GM19043 (cell line): ENCODE data around the gene CBFA2T3.
"Not testable (repeated sequence)": the region's sequence is repeated elsewhere in the genome, so short reads cannot be mapped to it uniquely, and the experiment has no call there.

Source experiments
- ATAC-seq: cut with Tn5 transposase; IDR thresholded peaks from one replicate; pipeline ENCODE4 v1.9.1; 2021; ENCODE audit warnings: low read depth; ENCODE audit not compliant: unreplicated experiment

The CBFA2T3 gene

DNA sequence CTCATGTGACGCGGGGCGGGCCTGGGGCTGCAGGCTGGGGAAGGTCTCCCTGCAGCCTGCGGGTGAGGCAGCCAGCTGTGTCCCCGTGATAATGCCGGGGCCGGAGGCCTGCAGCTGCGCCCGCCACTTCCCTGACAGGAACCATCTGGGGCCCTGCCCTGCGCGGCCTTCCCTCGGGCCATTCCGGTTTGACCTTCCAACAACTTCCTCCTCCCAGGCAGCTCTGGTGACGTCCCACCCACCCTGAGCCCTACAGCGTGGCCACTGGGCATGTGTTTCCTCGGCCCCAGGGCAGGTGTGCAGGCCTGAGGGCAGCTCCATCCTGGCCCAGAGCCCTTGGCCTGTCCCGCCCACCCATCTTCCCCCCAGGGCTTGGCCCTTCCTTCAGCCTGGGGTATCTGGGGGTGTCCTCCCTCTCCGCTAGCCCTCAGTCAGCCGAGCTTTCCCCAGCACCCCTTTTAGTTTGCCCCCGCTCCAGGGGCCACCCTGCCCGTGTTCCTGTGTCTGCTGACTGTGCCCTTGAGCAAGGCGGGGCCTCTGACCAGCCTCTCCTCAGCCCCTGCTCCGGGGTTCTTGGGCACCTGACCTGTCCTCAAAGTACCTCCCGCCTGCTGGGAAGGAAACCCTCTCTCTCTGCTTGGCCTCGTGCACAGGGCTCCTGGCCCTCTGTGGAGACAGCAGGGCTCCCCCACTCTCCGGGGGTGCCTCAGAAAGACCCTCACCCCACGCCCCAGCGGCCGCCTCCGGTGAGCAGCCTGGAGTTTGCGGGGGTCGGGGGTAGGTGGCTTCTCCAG lies at the start of gene CBFA2T3:
CBFA2T3 (minus strand) TSS at position 190 of the 794 bp plus-strand sequence. CDS start 400 bp downstream, outside the sequence.
- no peak for ATAC-seq

- ATAC-seq: peak; percentile 55
Measured at GRCh38 chr16:89026121-89026612, 49.2 kb upstream of the CBFA2T3 start.

GRCh38 chr16:89025636-89026035 lies 48.6 kb upstream of the CBFA2T3 start:
- ATAC-seq: no peak

GRCh38 chr16:89024546-89025060 lies 47.6 kb upstream of the CBFA2T3 start:
- no peak for ATAC-seq

DNA sequence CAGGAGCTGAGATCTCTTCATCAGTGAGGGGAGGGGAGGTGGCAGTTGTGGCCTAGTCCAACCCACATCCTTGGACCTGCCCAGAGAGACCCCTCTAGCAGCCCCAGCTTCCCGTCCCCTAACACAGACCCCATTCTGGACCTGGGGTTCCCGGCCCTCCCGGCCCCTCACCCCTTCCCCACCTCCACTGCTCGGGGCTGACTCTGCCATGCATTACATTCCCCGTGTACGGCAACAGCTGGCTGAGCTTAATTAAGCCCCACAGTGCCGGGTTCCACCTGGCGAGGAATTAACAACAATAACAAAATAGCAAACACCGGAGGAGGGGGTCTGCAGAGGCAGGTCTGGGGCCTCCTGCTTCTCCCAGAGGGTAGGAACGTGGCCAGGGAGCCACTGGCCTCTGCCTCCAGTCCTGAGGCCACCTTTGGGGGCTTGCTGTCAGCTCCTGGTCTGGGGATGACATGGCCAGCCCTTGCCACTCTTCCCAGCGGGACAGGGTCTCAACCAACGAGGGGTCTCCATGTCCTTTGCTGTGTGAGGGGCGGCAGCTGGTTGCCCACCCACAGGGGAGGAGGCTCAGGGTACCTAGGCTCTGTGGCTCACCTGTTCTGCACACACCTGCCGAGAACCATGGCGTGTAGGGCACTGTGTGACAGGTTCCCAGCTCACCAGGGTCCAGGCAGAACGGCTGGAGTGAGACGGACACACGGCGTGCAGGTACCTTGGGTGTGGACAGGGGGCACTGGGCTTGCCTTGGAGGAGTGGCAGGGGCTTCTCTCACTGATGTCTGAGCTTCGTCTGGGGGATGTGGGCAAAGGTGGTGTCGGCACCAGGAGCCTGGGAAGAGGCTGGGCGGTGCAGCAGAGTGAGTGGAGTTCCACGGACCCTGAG lies 46.9 kb upstream of the CBFA2T3 start:
- ATAC-seq: no peak

- no peak for ATAC-seq
Measured at GRCh38 chr16:89023151-89023551, 46.1 kb upstream of the CBFA2T3 start.

DNA sequence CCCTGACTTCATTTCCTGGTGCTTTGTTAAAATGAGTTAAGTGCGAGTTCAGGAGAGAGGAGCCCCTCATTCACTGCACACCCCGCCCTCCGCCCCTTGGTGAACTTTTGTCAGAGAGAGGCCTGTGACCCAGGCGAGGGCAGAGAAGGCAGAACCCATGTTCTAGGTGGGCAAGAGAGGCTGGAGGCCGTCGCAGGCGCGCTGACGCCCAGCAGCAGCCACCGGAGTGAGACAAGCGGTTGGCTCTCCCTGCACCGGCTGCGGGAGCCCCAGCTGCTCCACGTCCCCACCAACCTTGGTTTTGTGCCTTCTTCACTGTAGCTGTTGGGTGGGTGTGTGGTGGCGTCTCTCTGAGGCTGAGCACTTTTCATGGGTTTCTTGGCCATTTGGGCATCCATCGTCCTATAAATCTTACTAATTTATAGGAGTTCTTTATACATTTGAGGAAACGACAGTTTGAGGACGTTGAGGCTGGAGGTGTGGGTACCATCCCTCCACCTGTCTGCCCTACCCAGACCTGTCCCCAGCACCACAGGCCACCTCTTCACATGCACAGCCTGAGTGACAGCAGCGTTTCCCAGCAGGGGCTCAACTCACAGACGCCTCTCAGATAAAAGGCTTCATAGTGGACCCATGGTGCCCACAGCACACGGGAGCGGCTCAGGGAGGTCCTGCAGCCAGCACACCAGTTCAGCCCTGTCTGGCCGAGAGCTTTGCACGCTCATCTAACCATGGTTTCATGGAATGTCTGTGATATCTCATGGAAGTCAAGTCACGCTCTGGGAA lies 45.2 kb upstream of the CBFA2T3 start:
- ATAC-seq: no peak

GRCh38 chr16:89020925-89021595 lies 44.1 kb upstream of the CBFA2T3 start:
- no peak for ATAC-seq

DNA sequence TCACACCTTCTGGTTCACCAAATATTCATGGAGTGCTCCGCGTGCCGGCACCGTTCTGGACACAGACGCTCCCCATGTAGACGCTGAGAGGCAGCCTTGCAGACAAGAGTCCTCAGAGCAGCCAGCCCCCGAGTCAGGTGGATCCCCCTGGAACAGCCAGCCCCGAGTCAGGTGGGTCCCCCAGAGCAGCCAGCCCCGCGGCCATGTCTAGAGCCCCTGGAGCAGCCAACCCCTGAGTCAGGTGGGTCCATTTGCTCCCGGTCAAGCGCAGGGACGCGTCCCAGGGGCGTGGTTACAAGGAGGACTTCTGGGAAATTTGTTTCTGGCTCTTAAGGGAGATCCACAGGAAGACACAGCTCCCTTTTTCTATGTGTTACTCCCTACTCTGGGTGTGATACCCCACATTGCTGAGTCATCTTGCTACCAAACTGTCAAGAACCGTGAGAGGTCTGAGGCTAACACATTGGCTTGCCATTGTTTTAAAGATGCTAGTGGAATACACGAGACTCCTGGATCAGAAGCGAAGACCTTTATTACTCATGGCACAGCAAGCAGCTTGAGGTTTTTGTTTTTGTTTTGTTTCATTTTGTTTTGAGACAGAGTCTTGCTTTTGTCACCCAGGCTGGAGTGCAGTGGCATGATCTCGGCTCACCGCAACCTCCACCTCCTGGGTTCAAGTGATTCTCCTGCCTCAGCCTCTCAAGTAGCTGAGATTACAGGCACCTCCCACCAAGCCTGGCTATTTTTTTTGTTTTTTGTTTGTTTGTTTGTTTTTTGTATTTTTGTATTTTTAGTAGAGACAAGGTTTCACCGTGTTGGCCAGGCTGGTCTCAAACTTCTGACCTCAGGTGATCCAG lies 43.3 kb upstream of the CBFA2T3 start:
- ATAC-seq: no peak

- no peak for ATAC-seq
Measured at GRCh38 chr16:89019511-89019910, 42.5 kb upstream of the CBFA2T3 start.

DNA sequence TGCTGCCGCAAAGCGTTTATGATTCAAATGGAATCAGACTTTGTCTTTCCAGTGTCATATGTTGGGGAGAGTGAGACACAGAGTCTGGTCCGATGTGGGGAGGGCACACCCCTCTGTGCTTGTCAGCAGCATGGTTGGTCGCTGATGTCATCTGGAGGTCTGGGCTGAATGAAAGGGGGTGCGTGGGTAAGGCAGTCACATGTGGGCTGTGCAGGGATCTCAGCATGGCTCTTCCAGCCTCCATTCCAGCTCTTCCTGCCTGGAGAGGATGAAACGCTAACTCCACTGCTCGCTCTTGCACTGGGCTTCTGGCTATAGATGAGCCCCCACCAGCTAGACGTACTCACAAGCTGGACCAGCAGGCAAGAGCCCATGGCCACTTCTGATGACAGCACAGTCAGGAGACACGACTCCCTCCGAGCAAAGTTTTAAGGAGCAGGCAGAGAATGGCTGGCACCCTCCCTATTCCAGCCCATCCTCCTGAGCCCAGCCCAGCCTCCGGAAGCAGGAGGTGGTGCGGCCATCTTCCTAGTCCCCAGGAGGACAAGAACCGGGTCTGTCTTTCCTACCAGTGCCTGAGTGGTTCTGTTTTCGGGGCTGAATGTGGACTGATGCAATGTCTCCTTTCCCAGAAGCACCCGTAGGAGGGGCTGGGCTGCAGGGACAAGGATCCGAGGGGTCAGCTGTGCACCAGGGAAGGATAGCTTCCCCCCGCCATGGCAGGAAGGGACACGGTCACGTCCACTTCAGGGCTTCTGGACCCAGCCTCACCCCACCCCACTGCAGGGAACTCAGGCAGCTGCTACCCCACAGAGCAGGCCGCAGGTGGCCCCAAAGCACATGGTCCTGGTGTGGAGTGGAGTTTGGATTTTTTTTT lies 41.5 kb upstream of the CBFA2T3 start:
- no peak for ATAC-seq

GRCh38 chr16:89017543-89018281 lies 40.7 kb upstream of the CBFA2T3 start:
- no peak for ATAC-seq

DNA sequence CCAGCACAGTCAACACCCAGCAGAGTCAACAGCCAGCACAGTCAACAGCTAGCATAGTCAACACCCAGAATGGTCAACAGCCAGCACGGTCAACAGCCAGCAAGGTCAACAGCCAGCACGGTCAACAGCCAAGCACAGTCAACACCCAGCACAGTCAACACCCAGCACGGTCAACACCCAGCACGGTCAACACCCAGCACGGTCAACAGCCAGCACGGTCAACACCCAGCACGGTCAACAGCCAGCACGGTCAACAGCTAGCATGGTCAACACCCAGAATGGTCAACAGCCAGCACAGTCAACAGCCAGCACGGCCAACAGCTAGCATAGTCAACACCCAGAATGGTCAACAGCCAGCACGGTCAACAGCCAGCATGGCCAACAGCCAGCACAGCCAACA lies 39.6 kb upstream of the CBFA2T3 start:
- ATAC-seq: not testable (repeated sequence)

- ATAC-seq: no peak
Measured at GRCh38 chr16:89015271-89015859, 38.4 kb upstream of the CBFA2T3 start.

DNA sequence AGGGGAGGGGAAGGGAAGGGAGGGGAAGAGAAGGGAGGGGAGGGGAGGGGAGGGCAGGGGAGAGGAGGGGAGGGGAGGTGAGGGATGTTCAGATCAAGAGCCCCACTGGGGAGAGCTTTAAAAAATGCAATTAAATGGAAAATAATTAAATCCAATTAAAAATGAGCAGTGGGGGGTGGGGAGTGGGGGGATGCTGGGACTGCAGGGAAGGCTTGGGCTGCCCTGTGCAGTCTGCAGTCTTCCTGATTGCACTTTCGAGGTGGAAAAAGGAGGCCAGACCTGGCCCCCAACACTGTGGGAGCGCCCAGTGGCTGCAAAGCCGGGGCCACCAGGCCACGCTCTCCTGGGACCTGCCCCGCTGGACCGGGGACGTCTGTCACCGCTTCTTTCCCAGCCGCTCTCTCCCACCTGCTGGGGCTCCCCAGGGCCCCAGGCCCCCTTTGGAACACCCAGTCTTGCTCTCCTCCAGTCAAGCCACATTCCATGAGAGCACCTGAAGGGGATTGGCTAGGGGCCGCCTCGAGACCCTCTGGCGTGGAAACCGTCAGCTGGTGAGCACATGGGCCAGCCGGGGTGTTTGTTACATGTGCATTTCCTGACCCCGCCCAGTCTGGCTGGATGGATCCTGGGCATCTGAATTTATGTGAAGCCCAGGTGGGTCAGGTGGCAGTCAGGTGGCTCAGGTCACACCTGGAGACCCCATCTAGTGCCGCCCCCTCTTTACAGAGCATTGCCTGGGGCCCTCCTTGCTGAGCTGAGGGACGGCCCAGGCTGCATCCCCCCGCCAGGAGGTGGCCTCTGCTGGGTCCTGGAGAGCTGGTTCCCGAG lies 37.6 kb upstream of the CBFA2T3 start:
- no peak for ATAC-seq
